GM23248 (cell line): ENCODE results near the gene NHSL2. TPM values are rescaled to one million over a fixed set of nuclear protein-coding genes. Genes with fewer than 3 reads are reported as not detected.
A peak's percentile ranks its signal among the peaks of the same experiment; 100 is the strongest.

ENCODE experiments used
- DNase-seq: peaks from one replicate; pipeline ENCODE4 v3.0.0-alpha.2; 2015
- H2AFZ ChIP-seq: fragments of 200-600 bp; sonication (generic); 2 replicates; pipeline ENCODE4 v1.6.1; 2016; ENCODE audit warnings: antibody characterized with exemption
- H3F3A ChIP-seq: fragments of 200-600 bp; sonication (generic); 2 replicates; pipeline ENCODE4 v1.6.1; 2016; ENCODE audit warnings: mild to moderate bottlenecking, antibody characterized with exemption, mixed run types; ENCODE audit not compliant: insufficient read depth
- H3K27ac ChIP-seq: fragments of 200-600 bp; sonication (generic); 2 replicates; pipeline ENCODE4 v1.5.1; 2016; ENCODE audit warnings: mild to moderate bottlenecking
- H3K27me3 ChIP-seq: fragments of 200-600 bp; sonication (generic); replicated peaks from 2 replicates; pipeline ENCODE4 v1.6.1; 2016; ENCODE audit warnings: mild to moderate bottlenecking; ENCODE audit not compliant: insufficient read depth
- H3K36me3 ChIP-seq: fragments of 200-600 bp; sonication (generic); 2 replicates; pipeline ENCODE4 v1.6.1; 2016; ENCODE audit warnings: low read depth, mild to moderate bottlenecking
- H3K4me1 ChIP-seq: fragments of 200-600 bp; sonication (generic); 2 replicates; pipeline ENCODE4 v1.6.1; 2016; ENCODE audit warnings: mild to moderate bottlenecking; ENCODE audit not compliant: insufficient read depth
- H3K4me2 ChIP-seq: fragments of 200-600 bp; sonication (generic); one replicate; pipeline ENCODE4 v1.6.1; 2016; ENCODE audit warnings: mild to moderate bottlenecking; ENCODE audit not compliant: unreplicated experiment
- H3K4me3 ChIP-seq: fragments of 200-600 bp; sonication (generic); 2 replicates; pipeline ENCODE4 v1.5.1; 2016; ENCODE audit warnings: mild to moderate bottlenecking
- H3K79me2 ChIP-seq: fragments of 200-600 bp; sonication (generic); 2 replicates; pipeline ENCODE4 v1.6.1; 2016; ENCODE audit warnings: mild to moderate bottlenecking; ENCODE audit not compliant: insufficient read depth
- H3K9ac ChIP-seq: fragments of 200-600 bp; sonication (generic); 2 replicates; pipeline ENCODE4 v1.6.1; 2016; ENCODE audit warnings: mild to moderate bottlenecking
- H3K9me2 ChIP-seq: fragments of 200-600 bp; sonication (generic); 2 replicates; pipeline ENCODE4 v1.6.1; 2016; ENCODE audit warnings: mixed run types, mild to moderate bottlenecking, moderate library complexity; ENCODE audit not compliant: insufficient read depth
- H3K9me3 ChIP-seq: fragments of 200-600 bp; sonication (generic); one replicate; pipeline ENCODE4 v1.6.1; 2017; ENCODE audit warnings: low read depth
- H4K20me1 ChIP-seq: fragments of 200-600 bp; sonication (generic); 2 replicates; pipeline ENCODE4 v1.6.0; 2016; ENCODE audit not compliant: insufficient read depth
- EZH2 ChIP-seq: fragments of 200-600 bp; sonication (generic); IDR thresholded peaks from 2 replicates; pipeline ENCODE4 v1.6.1; 2018; ENCODE audit warnings: antibody characterized with exemption, mild to moderate bottlenecking; ENCODE audit not compliant: insufficient read depth, poor library complexity, severe bottlenecking
- EZH2phosphoT487 ChIP-seq: fragments of 200-600 bp; sonication (generic); IDR thresholded peaks from 2 replicates; pipeline ENCODE4 v1.6.1; 2018; ENCODE audit warnings: antibody characterized with exemption, moderate library complexity, mild to moderate bottlenecking, low read depth; ENCODE audit not compliant: insufficient read depth
- WGBS, 2 experiments: methylation state at CpG; one replicate each; pipeline ENCODE4 v1.1.6; 2015 to 2017; ENCODE audit warnings: low lambda C conversion rate in 2 of 2, low coverage in 1 of 2; ENCODE audit errors: missing lambda C conversion rate in 2 of 2; 5-methylcytosine and 5-hydroxymethylcytosine counted together
- in situ Hi-C: fragments of 300-500 bp; cut with MboI; formaldehyde crosslinking; loops from 2 replicates; pipeline ENCODE4 v1.15.0; 2020
- polyA plus RNA-seq: library from polyadenylated mRNA; unstranded; fragments of >200 nt; fragmentation: Nextera tagmentation; extraction: Ambion mirVana; gene quantifications from 2 replicates; pipeline ENCODE4 v1.2.1, GENCODE V29; 2016
- total RNA-seq: library from RNA; depleted of rRNA; stranded (reverse); fragments of >200 nt; shearing (Covaris generic); gene quantifications from 2 replicates; pipeline ENCODE4 v1.2.3, GENCODE V29; 2014

Gene NHSL2
- total and polyA plus RNA-seq, 2 experiments from 2014 or later: 3.2 to 6.5 TPM

- Histone ChIP-seq H4K20me1 (no peaks in the 10 kb centered on the region), H3K9ac (no peak overlapping the region; the same call in 1 of the 2 replicates), H3K4me1 (peaks cover 12% of the 10 kb centered on the region), H3K4me2 (peak overlapping the region; percentile 71), H3K36me3 (no peaks in the 10 kb centered on the region), H3K9me3 (no peaks in the 10 kb centered on the region), H3K79me2 (no peaks in the 10 kb centered on the region), H3K4me3 (no peak overlapping the region), H3F3A (no peaks in the 10 kb centered on the region), H3K27me3 (no peaks in the 10 kb centered on the region), H2AFZ (0 out of 2 replicates have a peak overlapping the region, but pooled peaks have one; percentile 51), H3K27ac (peak overlapping the region; percentile 66), H3K9me2 (no peaks in the 10 kb centered on the region)
- TF ChIP-seq EZH2: no peak
- TF ChIP-seq EZH2phosphoT487: no peak
- in situ Hi-C loops: loop anchor here (10.0 kb wide), 1 partner anchor 116 kb away; no protein-coding TSS in a partner anchor
- DNase-seq: peak; percentile 41
- 59 to 68% methylated on average over 6 of the region's 6 CpGs for WGBS, 2 experiments
Measured at GRCh38 chrX:72120837-72121236, 210.2 kb downstream of the NHSL2 start.

DNA sequence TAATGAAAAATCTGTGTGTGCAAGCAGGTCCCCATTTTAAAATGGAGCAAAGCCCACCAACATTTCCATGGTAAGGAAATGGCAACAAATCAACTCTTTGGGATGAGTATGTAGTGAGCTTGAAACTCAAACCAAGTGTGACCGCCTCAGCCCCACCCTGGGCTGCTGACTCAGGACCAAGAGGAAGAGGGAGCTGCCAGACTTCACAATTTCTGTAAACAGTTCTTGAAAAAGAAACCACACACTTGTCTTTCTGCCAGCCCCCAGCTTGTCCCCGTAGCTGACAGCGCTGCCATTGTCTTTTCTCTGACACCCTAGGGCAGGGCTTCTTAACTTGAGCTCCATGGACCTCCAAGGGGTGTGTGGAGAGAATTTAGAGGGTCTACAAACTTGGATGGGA, 210.7 kb downstream of the NHSL2 start:
- H3K4me2 ChIP-seq: peak overlapping the region; percentile 71
- 0 to 3% methylated on average over 3 of the region's 3 CpGs for WGBS, 2 experiments
- no peak overlapping the region; the same call in 1 of the 2 replicates for H3K9ac ChIP-seq
- H4K20me1 ChIP-seq: no peaks in the 10 kb centered on the region
- no peaks in the 10 kb centered on the region for H3F3A ChIP-seq
- DNase-seq: peak; percentile 81
- peak overlapping the region; percentile 51; the same call in 1 of the 2 replicates for H2AFZ ChIP-seq
- H3K4me1 ChIP-seq: peaks cover 18% of the 10 kb centered on the region
- peak overlapping the region; percentile 66 for H3K27ac ChIP-seq
- TF ChIP-seq EZH2phosphoT487 (no peak), EZH2 (no peak)
- no peaks in the 10 kb centered on the region for H3K36me3 ChIP-seq
- H3K79me2 ChIP-seq: no peaks in the 10 kb centered on the region
- H3K9me3 ChIP-seq: no peaks in the 10 kb centered on the region
- in situ Hi-C loops: loop anchor here (10.0 kb wide), 1 partner anchor 117 kb away; no protein-coding TSS in a partner anchor
- H3K27me3 ChIP-seq: no peaks in the 10 kb centered on the region
- no peaks in the 10 kb centered on the region for H3K9me2 ChIP-seq
- H3K4me3 ChIP-seq: peak overlapping the region; percentile 48; the same call in 1 of the 2 replicates

DNA sequence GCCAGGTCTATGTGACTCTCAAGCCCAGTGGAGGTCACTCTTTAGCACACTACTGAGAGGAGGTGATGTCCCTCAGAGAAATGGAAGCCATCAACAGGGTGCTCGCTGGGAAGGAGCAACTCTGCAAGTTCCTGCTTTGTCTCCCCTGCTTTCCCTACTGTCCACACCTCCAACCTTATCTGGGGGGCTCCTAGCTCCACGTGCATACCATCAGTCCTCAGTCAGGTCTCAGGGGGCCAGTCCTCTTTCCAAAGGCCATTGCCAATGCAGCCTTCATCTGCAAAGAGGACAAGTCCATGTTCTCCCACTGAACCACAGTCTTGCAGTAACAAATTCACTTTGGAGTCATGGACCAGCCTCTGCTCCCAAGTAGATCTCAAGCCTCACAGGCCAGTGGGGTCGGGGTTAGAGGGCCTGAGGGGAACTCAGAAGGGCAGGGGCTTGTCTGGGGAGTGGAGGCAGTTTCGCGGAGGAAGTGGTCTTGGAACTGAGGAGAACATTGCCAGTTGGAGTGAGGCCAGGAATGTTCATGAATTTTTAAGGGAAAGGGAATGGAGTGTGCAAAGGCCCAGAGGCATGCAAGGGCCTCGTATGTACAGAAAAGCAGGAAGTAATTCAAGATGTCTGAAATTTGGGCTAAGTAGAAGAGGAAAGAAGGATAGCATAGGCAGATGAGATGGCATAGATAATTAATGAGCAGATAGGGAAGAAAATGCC, 212.1 kb downstream of the NHSL2 start:
- Histone ChIP-seq H4K20me1 (no peaks in the 10 kb centered on the region), H3K79me2 (no peaks in the 10 kb centered on the region), H3K9me2 (no peaks in the 10 kb centered on the region), H3K9me3 (no peaks in the 10 kb centered on the region), H2AFZ (no peak overlapping the region), H3K4me1 (peaks cover 20% of the 10 kb centered on the region), H3K27me3 (no peaks in the 10 kb centered on the region), H3K4me2 (no peak overlapping the region), H3F3A (no peaks in the 10 kb centered on the region), H3K4me3 (no peak overlapping the region), H3K36me3 (no peaks in the 10 kb centered on the region), H3K27ac (no peak overlapping the region), H3K9ac (no peak overlapping the region)
- no peak for DNase-seq
- WGBS, 2 experiments: 90 to 95% methylated on average over 4 to 6 of the region's 6 CpGs
- in situ Hi-C loops: loop anchor here (10.0 kb wide), 1 partner anchor 118 kb away; no protein-coding TSS in a partner anchor
- TF ChIP-seq EZH2: no peak
- no peak for TF ChIP-seq EZH2phosphoT487

GRCh38 chrX:72123471-72124185, 213.0 kb downstream of the NHSL2 start:
- Histone ChIP-seq H3K27me3 (no peaks in the 10 kb centered on the region), H3K4me2 (no peak overlapping the region), H3K4me1 (peaks cover 20% of the 10 kb centered on the region), H3K9ac (no peak overlapping the region), H3K9me2 (no peaks in the 10 kb centered on the region), H3K27ac (no peak overlapping the region), H4K20me1 (no peaks in the 10 kb centered on the region), H3K79me2 (no peaks in the 10 kb centered on the region), H3F3A (no peaks in the 10 kb centered on the region), H2AFZ (no peak overlapping the region), H3K36me3 (no peaks in the 10 kb centered on the region), H3K9me3 (no peaks in the 10 kb centered on the region), H3K4me3 (no peak overlapping the region)
- in situ Hi-C loops: loop anchor here (10.0 kb wide), 1 partner anchor 119 kb away; no protein-coding TSS in a partner anchor
- 84 to 88% methylated on average over 5 to 11 of the region's 11 CpGs for WGBS, 2 experiments
- no peak for TF ChIP-seq EZH2
- TF ChIP-seq EZH2phosphoT487: no peak
- DNase-seq: peak; percentile 22
